Osteoblast (primary cell): ENCODE measurements around the gene IGF2BP2. TPM values are rescaled to one million over a fixed set of nuclear protein-coding genes. Genes with fewer than 3 reads are reported as not detected.

Experiments
- DNase-seq: peaks from one replicate; pipeline ENCODE4 v3.0.0; 2011; ENCODE audit warnings: low spot score, mixed read lengths; ENCODE audit not compliant: insufficient read length; ENCODE audit errors: missing footprints
- H2AFZ ChIP-seq: 2 replicates; pipeline ENCODE4 v1.6.0; 2011; ENCODE audit warnings: mild to moderate bottlenecking, low read length
- H3K27ac ChIP-seq: 2 replicates; pipeline ENCODE4 v1.5.1; 2011; ENCODE audit warnings: mild to moderate bottlenecking, low read depth, low read length, moderate library complexity
- H3K27me3 ChIP-seq: 2 replicates; pipeline ENCODE4 v1.6.0; 2012; ENCODE audit warnings: mild to moderate bottlenecking, control low read depth, inconsistent platforms, low read length, moderate library complexity; ENCODE audit not compliant: insufficient read depth
- H3K36me3 ChIP-seq: 2 replicates; pipeline ENCODE4 v1.5.1; 2011; ENCODE audit warnings: mild to moderate bottlenecking, low read length, control low read depth, moderate library complexity; ENCODE audit not compliant: insufficient read depth
- H3K4me1 ChIP-seq: 2 replicates; pipeline ENCODE4 v1.5.1; 2011; ENCODE audit warnings: mild to moderate bottlenecking, low read length, control low read depth, moderate library complexity; ENCODE audit not compliant: insufficient read depth
- H3K4me2 ChIP-seq: 2 replicates; pipeline ENCODE4 v1.6.0; 2011; ENCODE audit warnings: mild to moderate bottlenecking, low read length; ENCODE audit not compliant: insufficient read depth
- H3K4me3 ChIP-seq: fragments of 200-600 bp; sonication (generic); 3 replicates; pipeline ENCODE4 v1.5.1; 2012; ENCODE audit warnings: mild to moderate bottlenecking, low read length, inconsistent platforms; ENCODE audit not compliant: insufficient read depth
- H3K79me2 ChIP-seq: 2 replicates; pipeline ENCODE4 v1.6.0; 2012; ENCODE audit warnings: mild to moderate bottlenecking, low read length, control low read depth, inconsistent platforms; ENCODE audit not compliant: insufficient read depth
- H3K9me3 ChIP-seq: 2 replicates; pipeline ENCODE4 v1.5.1; 2011; ENCODE audit warnings: low read depth, low read length, control low read depth
- H4K20me1 ChIP-seq: 2 replicates; pipeline ENCODE4 v1.6.0; 2012; ENCODE audit warnings: mild to moderate bottlenecking, low read length, control low read depth; ENCODE audit not compliant: insufficient read depth
- CTCF ChIP-seq: IDR thresholded peaks from 2 replicates; pipeline ENCODE4 v1.5.1; 2011; ENCODE audit warnings: mild to moderate bottlenecking, low read depth, low read length, moderate library complexity; ENCODE audit errors: extremely low read depth
- total RNA-seq: library from RNA; depleted of rRNA; stranded (reverse); fragments of >200 nt; gene quantifications from 2 replicates; pipeline ENCODE4 v1.2.3, GENCODE V29; 2012

IGF2BP2 gene
- total RNA-seq, 1 donor = 81.8 TPM

- no peak overlapping the region for H3K4me2 ChIP-seq
- H3K9me3 ChIP-seq = no peaks in the 10 kb centered on the region
- peaks cover 4% of the 10 kb centered on the region for H3K36me3 ChIP-seq
- no peak overlapping the region for H3K4me3 ChIP-seq
- TF ChIP-seq CTCF = no peak
- no peaks in the 10 kb centered on the region for H3K27me3 ChIP-seq
- peaks cover 19% of the 10 kb centered on the region for H3K4me1 ChIP-seq
- no peak overlapping the region for H2AFZ ChIP-seq
- H3K27ac ChIP-seq = no peak overlapping the region
- peaks cover 82% of the 10 kb centered on the region for H3K79me2 ChIP-seq
- H4K20me1 ChIP-seq = peaks cover 16% of the 10 kb centered on the region
- no peak for DNase-seq
These were observed 100.6 kb downstream of the IGF2BP2 start for GRCh38 chr3:185724251-185724650.

- Histone ChIP-seq H3K4me3 (no peak overlapping the region), H2AFZ (no peak overlapping the region), H3K4me2 (no peak overlapping the region), H3K27ac (no peak overlapping the region), H3K79me2 (peaks cover 89% of the 10 kb centered on the region), H3K9me3 (no peaks in the 10 kb centered on the region), H4K20me1 (peaks cover 18% of the 10 kb centered on the region), H3K27me3 (no peaks in the 10 kb centered on the region), H3K4me1 (peaks cover 8% of the 10 kb centered on the region), H3K36me3 (peaks cover 4% of the 10 kb centered on the region)
- TF ChIP-seq CTCF = no peak
- DNase-seq = peak; percentile 34
These were observed 102.0 kb downstream of the IGF2BP2 start for GRCh38 chr3:185722881-185723280.

GRCh38 chr3:185721970-185722369 is 102.9 kb downstream of the IGF2BP2 start:
- Histone ChIP-seq H3K36me3 (peaks cover 4% of the 10 kb centered on the region), H3K4me3 (no peak overlapping the region), H3K4me2 (no peak overlapping the region), H3K4me1 (peaks cover 15% of the 10 kb centered on the region), H4K20me1 (peaks cover 21% of the 10 kb centered on the region), H3K27ac (no peak overlapping the region), H3K9me3 (no peaks in the 10 kb centered on the region), H3K27me3 (no peaks in the 10 kb centered on the region), H3K79me2 (peaks cover 85% of the 10 kb centered on the region), H2AFZ (no peak overlapping the region)
- no peak for DNase-seq
- no peak for TF ChIP-seq CTCF

DNA sequence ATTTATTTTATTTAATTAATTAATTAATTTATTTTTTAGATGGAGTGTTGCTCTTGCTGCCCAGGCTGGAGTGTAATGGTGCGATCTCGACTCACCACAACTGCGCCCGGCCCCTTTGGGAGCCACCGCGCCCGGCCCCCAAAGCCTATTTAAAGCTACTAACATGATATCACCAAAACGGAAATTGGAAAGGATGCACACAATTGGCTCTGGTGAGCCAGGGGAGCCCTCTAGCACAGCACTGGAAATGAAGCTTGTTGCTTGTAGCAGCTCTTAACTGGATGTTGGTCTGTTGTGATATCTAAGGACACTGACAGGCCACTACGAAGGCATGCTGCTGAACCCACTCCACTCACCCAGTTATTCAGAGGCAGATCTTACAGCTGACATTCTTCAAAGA is 104.5 kb downstream of the IGF2BP2 start:
- H3K4me2 ChIP-seq = no peak overlapping the region
- peak; percentile 32 for DNase-seq
- H3K36me3 ChIP-seq = no peaks in the 10 kb centered on the region
- no peaks in the 10 kb centered on the region for H3K9me3 ChIP-seq
- H4K20me1 ChIP-seq = peaks cover 21% of the 10 kb centered on the region
- no peak for TF ChIP-seq CTCF
- H3K4me1 ChIP-seq = peaks cover 26% of the 10 kb centered on the region
- no peaks in the 10 kb centered on the region for H3K27me3 ChIP-seq
- H3K4me3 ChIP-seq = no peak overlapping the region
- peaks cover 84% of the 10 kb centered on the region for H3K79me2 ChIP-seq
- no peak overlapping the region for H2AFZ ChIP-seq
- H3K27ac ChIP-seq = no peak overlapping the region
